Endothelial cell of umbilical vein (primary cell): Measurements from ENCODE around the gene VDR. TPM values are rescaled to one million over a fixed set of nuclear protein-coding genes. Genes with fewer than 3 reads are reported as not detected.

ENCODE experiments used
- BruUV-seq: library from RNA; stranded (reverse); fragments of 400-500 nt; replicated peaks from 2 replicates; lab custom pipeline; 2021; lab: Mats Ljungman, UMichigan
- CTCF ChIA-PET: fragments of 300-600, 350-600 bp; sonication (Branson Sonifier 250); formaldehyde crosslinking; loops from one replicate; lab custom pipeline; 2021; ENCODE audit warnings: antibody characterized with exemption, inconsistent platforms; lab: Charles Lee
- POLR2A ChIA-PET: fragments of 300-600, 350-600 bp; sonication (Branson Sonifier 250); formaldehyde crosslinking; loops from one replicate; lab custom pipeline; 2021; ENCODE audit warnings: antibody characterized with exemption, inconsistent platforms; lab: Charles Lee
- DNase-seq: peaks from one replicate; pipeline ENCODE4 v3.0.0-alpha.2; 2011; ENCODE audit warnings: low read depth, low spot score
- FAIRE-seq: peaks from 2 replicates; lab custom pipeline; 2011; peaks lifted over from hg19 to GRCh38; lab: Jason Lieb, UNC
- H2AFZ ChIP-seq: 2 replicates; pipeline ENCODE4 v1.6.0; 2012; ENCODE audit warnings: low read depth, low read length, control low read depth, inconsistent platforms
- H3K27ac ChIP-seq: 2 replicates; pipeline ENCODE4 v1.5.1; 2011; ENCODE audit warnings: low read depth, mild to moderate bottlenecking, control low read depth, low read length, moderate library complexity; ENCODE audit not compliant: insufficient read depth
- H3K27me3 ChIP-seq, 2 experiments: 2 replicates each; pipeline versions ENCODE4 v1.6.0 to v1.6.1; 2011; ENCODE audit warnings: low read length in 2 of 2, mixed read lengths in 1 of 2; ENCODE audit not compliant: control insufficient read depth in 2 of 2, insufficient read depth in 2 of 2
- H3K36me3 ChIP-seq, 2 experiments: 2 replicates in 1 of 2; 3 replicates in 1 of 2; pipeline ENCODE4 v1.5.1; 2011; ENCODE audit warnings: low read length in 2 of 2, mild to moderate bottlenecking in 1 of 2, moderate library complexity in 1 of 2; ENCODE audit not compliant: control insufficient read depth in 2 of 2, insufficient read depth in 2 of 2; ENCODE audit errors: extremely low read depth in 1 of 2
- H3K4me1 ChIP-seq: 3 replicates; pipeline ENCODE4 v1.5.1; 2011; ENCODE audit warnings: mild to moderate bottlenecking, low read length; ENCODE audit not compliant: control insufficient read depth, insufficient read depth; ENCODE audit errors: extremely low read depth
- H3K4me2 ChIP-seq: 2 replicates; pipeline ENCODE4 v1.6.1; 2011; ENCODE audit warnings: low read length, control low read depth, mixed read lengths; ENCODE audit not compliant: insufficient read depth
- H3K4me3 ChIP-seq, 3 experiments: fragments of 200-600 bp in 1 of 3; sonication (generic), shearing (Covaris generic) in 1 of 3; replicated peaks in 1 of 3; 2 replicates each; pipeline ENCODE4 v1.5.1; 2011 to 2016; ENCODE audit warnings: control low read depth in 3 of 3, low read length in 3 of 3, mild to moderate bottlenecking in 2 of 3, inconsistent platforms in 1 of 3, low read depth in 1 of 3, moderate library complexity in 1 of 3; ENCODE audit not compliant: insufficient read depth in 1 of 3
- H3K79me2 ChIP-seq: 2 replicates; pipeline ENCODE4 v1.6.0; 2012; ENCODE audit warnings: low read length, inconsistent platforms; ENCODE audit not compliant: control insufficient read depth, insufficient read depth
- H3K9ac ChIP-seq: replicated peaks from 2 replicates; pipeline ENCODE3; 2011; ENCODE audit warnings: low read length, control low read depth; ENCODE audit not compliant: insufficient read depth; ENCODE audit errors: extremely low read depth
- H3K9me1 ChIP-seq: replicated peaks from 3 replicates; pipeline ENCODE4 v1.6.0; 2011; ENCODE audit warnings: mild to moderate bottlenecking, low read length; ENCODE audit not compliant: control insufficient read depth, insufficient read depth; ENCODE audit errors: extremely low read depth
- H3K9me3 ChIP-seq: replicated peaks from 2 replicates; pipeline ENCODE4 v1.5.1; 2012; ENCODE audit warnings: low read length, inconsistent platforms; ENCODE audit not compliant: control insufficient read depth, insufficient read depth
- H4K20me1 ChIP-seq: replicated peaks from 2 replicates; pipeline ENCODE3; 2011; ENCODE audit warnings: mild to moderate bottlenecking, low read length; ENCODE audit not compliant: control insufficient read depth, insufficient read depth; ENCODE audit errors: extremely low read depth
- CTCF ChIP-seq, 2 donors: IDR thresholded peaks; 1 replicate in 1 of 2; 2 replicates in 1 of 2; pipeline ENCODE4 v1.5.1; 2011; ENCODE audit warnings: low read length in 2 of 2, mild to moderate bottlenecking in 2 of 2, moderate library complexity in 2 of 2, control low read depth in 1 of 2, inconsistent platforms in 1 of 2, low read depth in 1 of 2; ENCODE audit not compliant: insufficient read depth in 1 of 2; ENCODE audit errors: extremely low read depth in 1 of 2
- EZH2 ChIP-seq: IDR thresholded peaks from 2 replicates; pipeline ENCODE4 v1.6.1; 2012; ENCODE audit warnings: borderline replicate concordance, low read depth, mild to moderate bottlenecking, moderate library complexity, low read length, inconsistent platforms; ENCODE audit not compliant: severe bottlenecking
- FOS ChIP-seq: IDR thresholded peaks from 2 replicates; pipeline ENCODE4 v1.6.1; 2011; ENCODE audit warnings: mild to moderate bottlenecking, low read length, moderate library complexity, borderline replicate concordance; ENCODE audit not compliant: insufficient read depth
- GATA2 ChIP-seq: IDR thresholded peaks from 2 replicates; pipeline ENCODE4 v1.7.0; 2011; ENCODE audit warnings: low read depth, mild to moderate bottlenecking, moderate library complexity, mixed read lengths, low read length; ENCODE audit not compliant: insufficient read length, insufficient read depth
- JUN ChIP-seq: IDR thresholded peaks from 2 replicates; pipeline ENCODE4 v1.6.1; 2011; ENCODE audit warnings: borderline replicate concordance, low read depth; ENCODE audit not compliant: insufficient read length, insufficient read depth
- MYC ChIP-seq: IDR thresholded peaks from one replicate; pipeline ENCODE4 v1.6.1; 2011; ENCODE audit warnings: mild to moderate bottlenecking, low read depth, low read length
- POLR2A ChIP-seq: IDR thresholded peaks from 2 replicates; pipeline ENCODE4 v1.6.1; 2012; ENCODE audit warnings: low read depth, mild to moderate bottlenecking, control low read depth, low read length
- POLR2AphosphoS5 ChIP-seq: IDR thresholded peaks from 2 replicates; pipeline ENCODE4 v1.6.1; 2012; ENCODE audit warnings: low read depth, mild to moderate bottlenecking, control low read depth, low read length, moderate library complexity; ENCODE audit not compliant: insufficient read depth
- dilution Hi-C: fragments of 300-500 bp; cut with MboI; formaldehyde crosslinking; loops from one replicate; pipeline ENCODE4 v1.15.0; 2019; ENCODE audit warnings: low sequenced_read_pairs; ENCODE audit not compliant: extremely low pct_ligation_motif_present
- intact Hi-C: fragments of 100-400 bp; cut with micrococcal nuclease; formaldehyde crosslinking; loops from one replicate; pipeline ENCODE4 v1.10.0; 2022
- polyA plus RNA-seq, 4 experiments: library from polyadenylated mRNA; depleted of rRNA in 3 of 4; stranded (reverse) in 3 of 4; unstranded in 1 of 4; fragments of >200 nt; gene quantifications; 2 replicates each; pipeline versions ENCODE4 v1.2.1 to v1.2.3, GENCODE V29; 2011 to 2012; ENCODE audit warnings: missing spikeins in 1 of 4
- total RNA-seq: library from RNA; stranded (reverse); gene quantifications from 2 replicates; pipeline ENCODE4 v1.2.3, GENCODE V29; 2021
- TF ChIP-seq, protein P1 (sequence below): IDR thresholded peaks from 2 replicates; pipeline ENCODE4 v1.6.1; 2011; ENCODE audit not compliant: insufficient read depth, insufficient read length

Gene VDR
- total and polyA plus RNA-seq, 2 donors (not counting 3 experiments of a cell fraction or from before 2014, with no cell fraction given), result 0.73 to 0.91 TPM

DNA sequence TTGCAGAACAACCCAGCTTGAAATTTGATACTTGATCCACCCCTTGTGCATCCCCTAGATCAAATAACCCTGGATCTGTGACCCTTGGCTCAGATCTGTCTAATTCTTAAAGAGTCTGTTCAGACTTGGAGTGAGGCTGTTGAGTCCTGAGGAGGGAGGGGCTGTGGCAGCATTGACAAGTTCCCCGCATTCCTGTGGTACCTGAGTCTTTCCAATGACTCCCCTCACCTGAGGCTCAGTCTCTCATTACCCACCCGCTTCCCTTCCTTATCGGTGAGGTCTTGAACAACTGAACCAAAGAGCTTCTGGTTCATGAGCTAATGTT is 69.0 kb downstream of the VDR start:
- FAIRE-seq (no peak), DNase-seq (no peak)
- H4K20me1 ChIP-seq, result no peaks in the 10 kb centered on the region
- no peaks in the 10 kb centered on the region for H3K4me1 ChIP-seq
- no peaks in the 10 kb centered on the region for H3K9me3 ChIP-seq
- no peaks in the 10 kb centered on the region for H3K79me2 ChIP-seq
- H3K27me3 ChIP-seq, result no peaks in the 10 kb centered on the region
- no peaks in the 10 kb centered on the region for H3K9me1 ChIP-seq
- intact Hi-C loops (no loop called here), dilution Hi-C loops (no loop called here)
- no peak overlapping the region for H3K4me3 ChIP-seq
- H3K9ac ChIP-seq, result no peak overlapping the region
- H3K36me3 ChIP-seq, result no peaks in the 10 kb centered on the region
- H3K27ac ChIP-seq, result no peak overlapping the region
- no peak overlapping the region for H3K4me2 ChIP-seq
- CTCF ChIA-PET, result interaction anchor here (1.0 to 15.5 kb wide), 8 partner anchors 16 to 121 kb away, joined by 6 to 427 read pairs (median 200); partner anchors contain the start of genes HDAC7 and RAPGEF3
- TF ChIP-seq JUN (no peak), FOS (no peak), MYC (no peak), POLR2AphosphoS5 (no peak), GATA2 (no peak), POLR2A (no peak), CTCF (IDR thresholded peaks at IDR 0.05; ENCODE audit: extremely low read depth in 1 of 2, insufficient read depth in 1 of 2, low read depth in 1 of 2, low read length in 2 of 2) (no peak), EZH2 (no peak)
- TF ChIP-seq, protein P1, sequence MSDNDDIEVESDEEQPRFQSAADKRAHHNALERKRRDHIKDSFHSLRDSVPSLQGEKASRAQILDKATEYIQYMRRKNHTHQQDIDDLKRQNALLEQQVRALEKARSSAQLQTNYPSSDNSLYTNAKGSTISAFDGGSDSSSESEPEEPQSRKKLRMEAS, result no peak
- POLR2A ChIA-PET, result no interaction called here
- H2AFZ ChIP-seq, result no peak overlapping the region
- no TSS peak for BruUV-seq
